Measurements from ENCODE around the gene RPL41. TPM values are rescaled to one million over a fixed set of nuclear protein-coding genes. Genes with fewer than 3 reads are reported as not detected.

RPL41 gene
- total and polyA plus RNA-seq, 9 of the 15 experiments (the other 6 are each of a cell fraction or from before 2014, with no cell fraction given): 3,403 to 11,276 (median 5,604) TPM

- no peak for TF ChIP-seq ZNF197 (CRISPR knock-in tag; IDR thresholded peaks at IDR 0.05; ENCODE audit: low read depth)
- no peak for TF ChIP-seq SAFB2 (IDR thresholded peaks at IDR 0.05; ENCODE audit: borderline replicate concordance, low read depth, low read length, severe bottlenecking)
- TF ChIP-seq NR2C2 (CRISPR knock-in tag; IDR thresholded peaks at IDR 0.05): no peak
- TF ChIP-seq NR2C2 (tag; IDR thresholded peaks at IDR 0.05): no peak
- no peak for TF ChIP-seq TCFL5 (CRISPR knock-in tag; conservative IDR thresholded peaks at IDR 0.05)
- TF ChIP-seq NCOA1 (IDR thresholded peaks at IDR 0.05; ENCODE audit: low read depth): peak; percentile 80; the same call in 1 of the 2 replicates
- peak; percentile 50 for TF ChIP-seq ATF7 (IDR thresholded peaks at IDR 0.05)
- peak; percentile 62 for TF ChIP-seq MTA1 (IDR thresholded peaks at IDR 0.05; ENCODE audit: borderline replicate concordance)
- TF ChIP-seq CCNT2 (IDR thresholded peaks at IDR 0.05; ENCODE audit: borderline replicate concordance, extremely low read depth, insufficient read length, low read depth, low read length): peak; percentile 97
- TF ChIP-seq ARID1B (IDR thresholded peaks at IDR 0.05): peak; percentile 98
- peak; percentile 22 for TF ChIP-seq POLR2B (IDR thresholded peaks at IDR 0.05; ENCODE audit: low read depth, partially characterized antibody)
- TF ChIP-seq HNRNPLL (IDR thresholded peaks at IDR 0.05; ENCODE audit: low read depth, low read length, poor library complexity, severe bottlenecking): peak; percentile 45
- TF ChIP-seq LEF1 (IDR thresholded peaks at IDR 0.05): peak; percentile 97
Measured at GRCh38 chr12:56126732-56127239, 10.4 kb downstream of the RPL41 start (continued).

All from K562 (cell line).